Fibroblast of upper back skin (primary cell): ENCODE results near the gene KIF1A.
"Not testable (repeated sequence)": the region's sequence is repeated elsewhere in the genome, so short reads cannot be mapped to it uniquely, and the experiment has no call there.

Source experiments
- DNase-seq: peaks from one replicate; pipeline ENCODE4 v3.0.0-alpha.2; 2013

The KIF1A gene

DNA sequence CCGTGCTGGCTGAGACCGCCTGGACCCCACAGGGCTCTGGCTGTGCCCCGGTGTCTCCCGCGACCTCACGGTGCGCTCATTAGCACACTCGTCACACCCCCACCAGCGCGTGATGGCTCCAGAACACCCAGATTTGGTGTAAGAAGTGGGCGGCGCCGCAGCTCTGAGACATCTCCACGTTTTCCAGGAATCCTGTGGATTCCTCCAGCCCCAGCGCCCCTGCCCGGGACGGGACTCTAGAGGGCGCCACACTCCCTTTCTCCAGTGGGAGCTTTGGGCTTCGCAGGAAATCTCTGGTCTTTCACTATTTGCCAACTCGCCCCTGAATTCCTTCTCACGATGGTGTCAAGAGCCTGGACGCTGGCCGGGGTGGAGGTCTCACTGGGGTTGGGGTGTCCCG, 144.7 kb downstream of the KIF1A start:
- DNase-seq = not testable (repeated sequence)

DNA sequence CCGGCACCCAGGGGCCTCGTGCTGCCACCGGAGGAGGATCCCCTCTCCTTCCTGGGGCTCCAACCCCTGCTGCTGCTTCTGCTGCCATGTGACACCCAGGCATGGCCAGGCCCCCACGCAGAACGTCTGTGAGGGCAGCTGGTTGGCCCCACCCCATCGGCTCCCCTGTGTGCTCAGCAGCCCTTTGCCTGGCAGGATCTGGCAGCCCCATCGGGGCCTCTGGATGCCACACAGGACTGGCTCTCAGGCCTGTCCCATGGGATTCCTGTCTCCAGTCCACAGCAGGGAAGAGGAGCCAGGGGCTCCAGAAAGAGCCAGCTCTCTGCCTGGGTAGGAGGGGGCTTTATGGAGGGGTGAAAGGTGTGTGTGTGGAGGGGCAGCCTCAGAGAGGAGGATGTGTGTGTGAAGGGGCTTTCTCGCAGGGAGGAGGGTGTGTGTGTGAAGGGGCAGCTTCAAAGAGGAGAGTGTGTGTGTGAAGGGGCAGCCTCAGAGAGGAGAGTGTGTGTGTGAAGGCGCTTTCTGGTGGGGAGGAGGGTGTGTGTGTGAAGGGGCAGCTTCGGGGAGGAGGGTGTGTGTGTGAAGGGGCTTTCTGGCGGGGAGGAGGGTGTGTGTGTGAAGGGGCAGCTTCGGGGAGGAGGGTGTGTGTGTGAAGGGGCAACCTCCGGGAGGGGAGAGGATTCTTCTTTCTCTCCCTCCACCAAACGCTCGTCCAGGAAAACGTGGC, 145.4 kb downstream of the KIF1A start:
- DNase-seq = not testable (repeated sequence)

DNA sequence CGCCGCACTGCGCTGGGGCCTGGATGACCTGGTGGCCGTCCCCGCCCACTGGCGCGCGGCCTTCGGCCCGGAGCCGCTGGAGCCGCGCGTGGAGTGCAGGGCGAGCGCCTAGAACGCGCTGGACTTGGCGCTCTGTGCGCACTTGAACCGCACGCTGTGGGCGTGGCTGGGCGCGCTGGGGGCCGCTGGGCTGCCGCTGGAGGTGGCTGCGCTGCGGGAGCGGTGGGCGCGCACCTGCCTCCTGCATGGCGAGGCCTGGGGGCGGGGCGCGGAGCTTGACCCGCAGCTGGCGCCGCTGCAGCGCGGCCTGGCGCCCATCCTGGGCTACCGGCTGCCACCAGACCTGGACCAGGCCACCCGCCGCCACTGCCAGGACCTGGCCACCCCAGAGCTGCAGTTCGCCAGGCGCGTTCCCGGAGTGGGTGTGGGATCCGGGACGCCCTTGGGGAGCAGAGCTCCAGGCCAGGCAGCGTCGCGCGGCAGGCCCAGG, 147.3 kb downstream of the KIF1A start:
- DNase-seq = no peak

DNA sequence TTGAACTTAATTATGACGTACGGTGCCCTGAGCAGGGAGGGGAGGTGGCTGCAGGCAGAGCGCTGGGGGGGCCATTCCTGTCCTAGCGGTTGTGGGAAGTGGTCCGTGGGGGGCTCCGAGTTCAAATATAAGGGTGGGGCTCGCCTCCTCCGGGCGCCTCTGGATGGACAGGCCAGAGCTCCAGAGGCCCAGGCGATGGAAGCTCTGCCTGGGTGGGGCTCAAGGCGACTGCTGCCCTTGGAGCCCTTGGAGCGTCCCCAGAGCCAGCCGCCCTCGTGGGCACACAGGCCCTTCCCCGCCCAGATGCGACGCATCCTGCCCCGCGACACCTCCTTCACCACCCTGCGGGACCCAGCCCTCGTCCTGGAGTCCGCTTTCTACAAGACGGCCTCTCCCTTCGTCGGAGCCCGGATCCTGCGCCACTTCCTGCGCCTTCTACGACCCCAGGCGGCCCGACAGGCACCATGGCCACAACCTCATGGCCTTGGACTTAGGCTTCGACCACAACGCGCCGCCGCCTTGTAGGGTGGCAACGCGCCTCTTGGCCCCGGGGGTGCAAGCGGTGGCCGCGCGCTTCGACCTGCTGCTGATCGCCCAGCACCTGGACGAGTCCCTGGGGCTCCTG, 147.8 kb downstream of the KIF1A start:
- DNase-seq = no peak

DNA sequence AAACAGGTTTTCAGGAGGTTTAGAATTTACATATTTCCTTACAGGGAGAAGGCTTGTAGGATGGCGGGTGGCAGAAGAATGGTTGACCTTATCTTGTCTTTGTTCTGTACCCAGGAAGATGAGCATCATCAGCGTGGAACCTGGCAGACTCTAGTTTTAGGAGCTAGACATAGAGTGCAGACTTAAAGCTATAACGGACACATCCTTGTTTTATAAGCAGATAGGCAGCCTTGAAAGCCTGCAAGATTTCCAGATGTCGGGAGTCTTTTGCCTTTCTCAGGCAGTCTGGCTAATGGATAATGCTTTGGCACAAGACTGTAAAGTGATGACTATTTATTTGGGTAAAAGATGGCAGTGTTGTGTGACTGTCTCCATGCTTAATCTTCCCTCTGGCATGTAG, 149.1 kb downstream of the KIF1A start:
- DNase-seq = no peak

DNA sequence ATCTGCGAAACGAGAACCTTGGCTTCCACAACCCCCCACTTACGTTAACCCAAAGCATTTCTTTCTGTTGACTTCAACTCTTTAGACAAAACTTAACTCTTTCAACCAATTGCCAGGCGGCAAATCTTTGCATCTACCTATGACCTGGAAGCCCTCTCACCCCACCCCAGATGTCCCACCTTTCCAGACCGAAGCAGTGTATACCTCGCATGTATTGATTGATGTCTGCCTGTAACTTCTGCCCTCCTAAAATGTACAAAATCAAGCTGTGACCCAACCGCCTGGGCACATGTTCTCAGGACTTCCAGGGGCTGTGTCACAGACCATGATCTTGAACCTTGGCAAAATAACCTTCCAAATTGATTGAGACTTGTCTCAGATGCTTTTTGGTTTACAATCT, 149.6 kb downstream of the KIF1A start:
- DNase-seq = no peak

DNA sequence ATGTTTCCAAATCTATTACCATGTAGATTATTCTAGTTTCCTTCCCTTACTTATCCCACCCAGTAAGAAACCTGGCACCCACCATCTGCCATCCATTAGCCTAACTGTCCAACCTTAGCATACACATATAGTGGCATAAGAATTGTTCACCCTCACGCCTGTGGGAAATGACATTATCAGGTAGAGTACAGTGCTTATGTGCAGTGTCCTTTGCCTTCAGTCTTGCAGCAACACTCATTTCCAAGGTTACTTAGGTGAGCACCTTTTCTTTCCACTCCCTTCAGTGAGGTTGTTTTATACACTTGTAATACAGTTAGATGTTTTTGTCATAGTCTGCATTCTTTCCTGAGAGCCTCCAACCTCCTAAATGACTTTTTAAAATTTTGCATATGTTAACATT, 155.4 kb downstream of the KIF1A start:
- no peak for DNase-seq
